B cell (primary cell): ENCODE results near the gene VASN. TPM values are rescaled to one million over a fixed set of nuclear protein-coding genes. Genes with fewer than 3 reads are reported as not detected.
"Not testable (repeated sequence)": the region's sequence is repeated elsewhere in the genome, so short reads cannot be mapped to it uniquely, and the experiment has no call there.

Experiments used
- ATAC-seq: fragments of 200-7000 bp; cut with Tn5 transposase; one replicate; pipeline ENCODE4 v1.10.0; 2021; ENCODE audit warnings: low read depth, mild to moderate bottlenecking, moderate number of reproducible peaks, moderate library complexity
- CTCF ChIA-PET: fragments of 350-600 bp; sonication (Branson Sonifier 250); formaldehyde crosslinking; loops from one replicate; lab custom pipeline; 2021; ENCODE audit warnings: antibody characterized with exemption, inconsistent platforms; lab: Charles Lee
- POLR2A ChIA-PET: fragments of 350-600 bp; sonication (Branson Sonifier 250); formaldehyde crosslinking; loops from one replicate; lab custom pipeline; 2021; ENCODE audit warnings: antibody characterized with exemption; lab: Charles Lee
- DNase-seq: peaks from one replicate; pipeline ENCODE4 v3.0.0; 2013
- H2AFZ ChIP-seq: 2 replicates; pipeline ENCODE4 v1.6.1; 2012; ENCODE audit warnings: mild to moderate bottlenecking, low read depth, low read length; ENCODE audit not compliant: insufficient read depth, poor library complexity, severe bottlenecking
- H3K27ac ChIP-seq, 2 donors: 1 replicate in 1 of 2; 2 replicates in 1 of 2; pipeline ENCODE4 v1.5.1; 2012 to 2013; ENCODE audit warnings: low read length in 2 of 2, mild to moderate bottlenecking in 2 of 2, moderate library complexity in 1 of 2
- H3K27me3 ChIP-seq, 4 experiments: fragments of 200-600 bp in 1 of 4; sonication (generic) in 1 of 4; replicated peaks in 1 of 4; 1 replicate in 2 of 4; 2 replicates in 2 of 4; pipeline versions ENCODE4 v1.6.1 to v1.7.0; 2013 to 2016; ENCODE audit warnings: low read length in 3 of 4, mild to moderate bottlenecking in 2 of 4, mixed read lengths in 1 of 4, moderate library complexity in 1 of 4; ENCODE audit not compliant: insufficient read depth in 4 of 4, control insufficient read depth in 3 of 4; ENCODE audit errors: control extremely low read depth in 1 of 4
- H3K36me3 ChIP-seq, 2 experiments: replicated peaks in 1 of 2; 1 replicate in 1 of 2; 2 replicates in 1 of 2; pipeline versions ENCODE4 v1.6.1 to v1.7.1; 2013; ENCODE audit warnings: low read length in 1 of 2; ENCODE audit not compliant: insufficient read depth in 2 of 2, control insufficient read depth in 1 of 2; ENCODE audit errors: control extremely low read depth in 1 of 2, extremely low read depth in 1 of 2
- H3K4me1 ChIP-seq, 2 donors: fragments of 200-600 bp in 1 of 2; sonication (generic) in 1 of 2; 1 replicate in 1 of 2; 2 replicates in 1 of 2; pipeline versions ENCODE4 v1.5.1 to v1.6.1; 2013 to 2017; ENCODE audit warnings: low read length in 2 of 2; ENCODE audit not compliant: control insufficient read depth in 2 of 2, insufficient read depth in 2 of 2
- H3K4me2 ChIP-seq: replicated peaks from 2 replicates; pipeline ENCODE3; 2012; ENCODE audit warnings: mild to moderate bottlenecking, low read depth, low read length; ENCODE audit not compliant: poor library complexity, severe bottlenecking
- H3K4me3 ChIP-seq, 5 experiments: fragments of 200-600 bp in 1 of 5; sonication (generic) in 1 of 5; 1 replicate in 3 of 5; 2 replicates in 2 of 5; pipeline versions ENCODE4 v1.5.1 to v1.7.0; 2011 to 2016; ENCODE audit warnings: low read length in 4 of 5, mild to moderate bottlenecking in 4 of 5, low read depth in 2 of 5, control low read depth in 1 of 5, moderate library complexity in 1 of 5; ENCODE audit not compliant: insufficient read depth in 1 of 5; ENCODE audit errors: control extremely low read depth in 1 of 5, extremely low read depth in 1 of 5
- H3K79me2 ChIP-seq: fragments of 200-600 bp; sonication (generic); one replicate; pipeline ENCODE4 v1.6.0; 2016; ENCODE audit warnings: low read length; ENCODE audit not compliant: control insufficient read depth, insufficient read depth
- H3K9ac ChIP-seq: fragments of 200-600 bp; sonication (generic); 2 replicates; pipeline ENCODE4 v1.6.1; 2017; ENCODE audit warnings: mild to moderate bottlenecking, low read length, moderate library complexity
- H3K9me3 ChIP-seq, 3 donors: one replicate each; pipeline versions ENCODE4 v1.6.1 to v1.7.1; 2013; ENCODE audit warnings: low read length in 2 of 3; ENCODE audit not compliant: control insufficient read depth in 2 of 3, insufficient read depth in 1 of 3; ENCODE audit errors: control extremely low read depth in 1 of 3
- H4K20me1 ChIP-seq: 2 replicates; pipeline ENCODE4 v1.6.0; 2012; ENCODE audit warnings: mild to moderate bottlenecking, low read length; ENCODE audit not compliant: insufficient read depth, control insufficient read depth, poor library complexity, severe bottlenecking
- H3K27ac Mint-ChIP-seq: one replicate; pipeline ENCODE4 v1.8.0; 2021; ENCODE audit warnings: mixed read lengths
- H3K27me3 Mint-ChIP-seq: one replicate; pipeline ENCODE4 v1.8.0; 2021; ENCODE audit warnings: mixed read lengths
- H3K4me1 Mint-ChIP-seq: one replicate; pipeline ENCODE4 v1.8.0; 2021; ENCODE audit warnings: mixed read lengths
- H3K4me3 Mint-ChIP-seq: one replicate; pipeline ENCODE4 v1.8.0; 2021; ENCODE audit warnings: mixed read lengths
- H3K9me3 Mint-ChIP-seq: one replicate; pipeline ENCODE4 v1.8.0; 2022; ENCODE audit warnings: mixed read lengths; ENCODE audit not compliant: insufficient read depth
- CTCF ChIP-seq: fragments of 200-600 bp; IDR thresholded peaks from one replicate; pipeline ENCODE4 v1.8.0; 2022; ENCODE audit warnings: antibody characterized with exemption, mild to moderate bottlenecking
- EZH2 ChIP-seq: IDR thresholded peaks from 2 replicates; pipeline ENCODE4 v1.6.1; 2012; ENCODE audit warnings: borderline replicate concordance, low read depth, mild to moderate bottlenecking, moderate library complexity, low read length; ENCODE audit not compliant: insufficient read depth, poor library complexity, severe bottlenecking
- WGBS: methylation state at CpG from one replicate; pipeline ENCODE4 v1.1.5; 2013; ENCODE audit warnings: missing lambda C conversion rate; ENCODE audit not compliant: insufficient coverage; 5-methylcytosine and 5-hydroxymethylcytosine counted together
- intact Hi-C: fragments of 100-400 bp; cut with micrococcal nuclease; formaldehyde crosslinking; loops from one replicate; pipeline ENCODE4 v1.10.0; 2022
- polyA plus RNA-seq: library from polyadenylated mRNA; depleted of rRNA; stranded (reverse); fragments of >200 nt; gene quantifications from 2 replicates; pipeline ENCODE4 v1.2.3, GENCODE V29; 2012
- total RNA-seq, 2 donors: library from RNA; stranded (reverse); fragments of 120-200 nt in 1 of 2; gene quantifications; 1 replicate in 1 of 2; 2 replicates in 1 of 2; pipeline versions ENCODE4 v1.2.3 to v1.2.4, GENCODE V29; 2013 to 2022

The VASN gene
- total and polyA plus RNA-seq, 2 donors (not counting 1 experiment from before 2014, with no cell fraction given): 0.57 to 0.76 TPM

GRCh38 chr16:4392382-4393239, 21.0 kb downstream of the VASN start:
- Histone ChIP-seq H3K27ac (no peak overlapping the region), H3K9ac (no peak overlapping the region), H3K4me2 (no peak overlapping the region), H3K4me1 (no peaks in the 10 kb centered on the region), H3K36me3 (peaks cover 5 to 81% of the 10 kb centered on the region in 2 experiments), H3K4me3 (no peak overlapping the region), H3K79me2 (peaks cover 60% of the 10 kb centered on the region), H4K20me1 (peaks cover 96% of the 10 kb centered on the region), H3K27me3 (no peaks in the 10 kb centered on the region), H3K9me3 (no peaks in the 10 kb centered on the region), H2AFZ (no peak overlapping the region)
- POLR2A ChIA-PET: no interaction called here
- Mint-ChIP-seq H3K4me3 (no peak overlapping the region), H3K27ac (no peak overlapping the region), H3K9me3 (no peaks in the 10 kb centered on the region), H3K4me1 (no peaks in the 10 kb centered on the region), H3K27me3 (no peaks in the 10 kb centered on the region)
- DNase-seq (no peak), ATAC-seq (no peak)
- CTCF ChIA-PET: interaction anchor here (2.3 to 3.3 kb wide), 3 partner anchors 10 to 34 kb away, joined by 8 to 27 read pairs (median 16); no protein-coding TSS in a partner anchor
- 97% methylated on average over 17 of the region's 27 CpGs for WGBS
- intact Hi-C loops: no loop called here
- TF ChIP-seq EZH2 (no peak), CTCF (no peak)

- DNase-seq (no peak), ATAC-seq (no peak)
- peaks cover 5 to 75% of the 10 kb centered on the region in 2 experiments for H3K36me3 ChIP-seq
- TF ChIP-seq CTCF (no peak), EZH2 (no peak)
- H4K20me1 ChIP-seq: peaks cover 96% of the 10 kb centered on the region
- 95% methylated on average over 6 of the region's 6 CpGs for WGBS
- H3K9me3 ChIP-seq: no peaks in the 10 kb centered on the region
- Mint-ChIP-seq H3K4me3 (no peak overlapping the region), H3K27me3 (no peaks in the 10 kb centered on the region), H3K9me3 (no peaks in the 10 kb centered on the region), H3K27ac (no peak overlapping the region), H3K4me1 (no peaks in the 10 kb centered on the region)
- H3K27me3 ChIP-seq: no peaks in the 10 kb centered on the region
- ChIA-PET POLR2A (no interaction called here), CTCF (interaction anchor here (2.3 to 3.0 kb wide), 2 partner anchors 10 to 34 kb away, joined by 8 to 16 read pairs; no protein-coding TSS in a partner anchor)
- no peak overlapping the region for H2AFZ ChIP-seq
- no peak overlapping the region for H3K4me2 ChIP-seq
- H3K9ac ChIP-seq: no peak overlapping the region
- H3K79me2 ChIP-seq: peaks cover 60% of the 10 kb centered on the region
- H3K27ac ChIP-seq: no peak overlapping the region
- intact Hi-C loops: no loop called here
- H3K4me3 ChIP-seq: no peak overlapping the region
- no peaks in the 10 kb centered on the region for H3K4me1 ChIP-seq
Measured at GRCh38 chr16:4393240-4393600, 21.6 kb downstream of the VASN start.

- H3K27me3 Mint-ChIP-seq, ATAC-seq, H3K4me3 ChIP-seq, intact Hi-C loops, H2AFZ ChIP-seq, H3K9me3 ChIP-seq, H3K4me2 ChIP-seq, H3K9me3 Mint-ChIP-seq, H3K27me3 ChIP-seq, H3K4me1 Mint-ChIP-seq, DNase-seq, H3K4me3 Mint-ChIP-seq, H3K27ac Mint-ChIP-seq, H3K27ac ChIP-seq, H3K4me1 ChIP-seq, H3K9ac ChIP-seq: not testable (repeated sequence)
- POLR2A ChIA-PET: interaction anchor here (0.6 kb wide), 1 partner anchor 67 kb away, joined by 3 read pairs; no protein-coding TSS in a partner anchor
- H4K20me1 ChIP-seq: peaks cover 94% of the 10 kb centered on the region
- H3K79me2 ChIP-seq: peaks cover 56% of the 10 kb centered on the region
- CTCF ChIA-PET: interaction anchor here (2.3 to 3.0 kb wide), 2 partner anchors 9 to 35 kb away, joined by 8 to 16 read pairs; no protein-coding TSS in a partner anchor
- WGBS: 95% methylated on average over 7 of the region's 15 CpGs
- H3K36me3 ChIP-seq: peaks cover 5 to 73% of the 10 kb centered on the region in 2 experiments
Measured at GRCh38 chr16:4393850-4394249, 22.2 kb downstream of the VASN start.
